Testis (tissue), 2 donors: ENCODE data around the gene DLX2.

Source experiments
- CTCF ChIP-seq, 3 experiments: fragments of 450-650 bp in 2 of 3; fragments of 200-600 bp in 1 of 3; sonication (generic) in 1 of 3; IDR thresholded peaks; one replicate each; pipeline ENCODE4 v1.5.1; 2016 to 2019; ENCODE audit warnings: antibody characterized with exemption in 3 of 3, mild to moderate bottlenecking in 2 of 3, moderate library complexity in 1 of 3
- POLR2A ChIP-seq: fragments of 450-650 bp; IDR thresholded peaks from one replicate; pipeline ENCODE4 v1.6.1; 2017; ENCODE audit warnings: antibody characterized with exemption, mild to moderate bottlenecking, moderate library complexity

DNA sequence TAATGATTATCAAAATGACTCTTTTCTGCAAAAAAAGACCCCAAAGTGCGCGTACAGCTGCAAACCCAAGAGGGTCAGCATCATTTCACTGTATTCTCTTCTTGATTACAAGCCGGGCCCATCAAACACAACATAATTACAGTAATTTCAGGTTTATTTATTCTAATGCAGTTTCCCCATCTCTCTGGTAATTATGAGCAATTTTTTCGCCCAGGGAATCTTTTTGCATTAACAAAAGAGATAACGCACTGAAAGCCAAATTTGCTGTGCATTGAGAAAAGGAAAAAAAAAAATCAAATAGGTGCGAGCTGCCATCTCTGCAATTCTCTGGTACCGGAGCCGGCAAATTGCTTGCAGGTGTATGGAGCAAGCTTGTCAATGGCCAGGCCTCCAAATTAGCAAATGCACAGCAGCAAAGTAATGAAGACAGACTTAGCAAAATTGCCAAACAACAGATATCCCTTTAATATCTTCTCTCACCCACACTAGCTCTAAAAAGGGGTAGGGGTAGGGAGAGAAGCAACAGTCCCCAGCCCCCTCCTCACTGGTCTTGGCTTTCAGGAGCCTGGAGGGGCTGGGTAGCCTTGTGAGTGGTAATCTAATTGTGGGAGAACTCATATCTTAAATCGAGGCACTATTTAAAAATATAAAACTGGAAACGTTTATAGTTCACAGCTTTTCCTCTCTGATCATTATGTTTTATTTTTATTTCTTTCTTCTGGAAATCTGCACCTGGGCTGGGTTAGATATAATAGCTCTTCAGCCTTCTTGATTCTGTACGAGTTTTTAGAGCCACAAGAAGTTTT is 10.7 kb downstream of the DLX2 start:
- TF ChIP-seq POLR2A (no peak), CTCF (IDR thresholded peaks at IDR 0.05) (no peak)
